Measurements from ENCODE around the gene PTPRD.

The PTPRD gene

DNA sequence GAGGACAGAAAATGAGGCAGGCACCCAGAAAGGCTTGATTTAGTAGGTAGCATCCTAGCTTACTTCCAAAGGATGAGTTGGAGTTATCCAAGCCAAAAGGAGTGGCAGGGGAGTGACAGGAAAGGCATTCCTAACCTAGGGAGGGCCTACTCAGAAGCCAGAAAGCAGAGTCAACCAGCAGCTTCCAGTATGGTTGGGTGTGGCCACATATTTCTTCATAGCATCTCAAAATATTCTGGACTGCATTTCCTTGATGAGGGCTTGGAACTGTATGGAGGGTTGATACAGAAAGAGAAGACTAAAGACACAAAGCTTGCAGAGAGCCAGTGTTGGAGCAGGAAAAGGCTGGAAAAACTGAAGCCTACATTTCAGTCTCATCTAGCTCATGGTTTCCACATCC, 2156.5 kb downstream of the PTPRD start:
- in situ Hi-C loops (cut with HindIII; ENCODE audit: low sequenced_read_pairs): no loop called here

GRCh38 chr9:8450810-8451545, 2161.8 kb downstream of the PTPRD start:
- in situ Hi-C loops (cut with HindIII; ENCODE audit: low sequenced_read_pairs): no loop called here
- TF ChIP-seq CTCF (IDR thresholded peaks at IDR 0.05; ENCODE audit: low read depth, low read length, missing control alignments): no peak
- H3K4me3 ChIP-seq (ENCODE audit: low read depth, low read length): no peak overlapping the region
- no peak for DNase-seq (ENCODE audit: low read depth)

More for the DNA sequence above, 2156.5 kb downstream of the PTPRD start:
- TF ChIP-seq CTCF (IDR thresholded peaks at IDR 0.05; ENCODE audit: low read depth, low read length, missing control alignments): no peak
- no peak for DNase-seq (ENCODE audit: low read depth)
- no peak overlapping the region for H3K4me3 ChIP-seq (ENCODE audit: low read depth, low read length)

- no peak overlapping the region for H3K4me3 ChIP-seq (ENCODE audit: low read depth, low read length)
- no peak for DNase-seq (ENCODE audit: low read depth)
- in situ Hi-C loops (cut with HindIII; ENCODE audit: low sequenced_read_pairs): no loop called here
- no peak for TF ChIP-seq CTCF (IDR thresholded peaks at IDR 0.05; ENCODE audit: low read depth, low read length, missing control alignments)
These were observed 2164.6 kb downstream of the PTPRD start for GRCh38 chr9:8448226-8448625.

GRCh38 chr9:8447601-8448000, 2165.2 kb downstream of the PTPRD start:
- DNase-seq (ENCODE audit: low read depth): no peak
- TF ChIP-seq CTCF (IDR thresholded peaks at IDR 0.05; ENCODE audit: low read depth, low read length, missing control alignments): no peak
- no peak overlapping the region for H3K4me3 ChIP-seq (ENCODE audit: low read depth, low read length)
- in situ Hi-C loops (cut with HindIII; ENCODE audit: low sequenced_read_pairs): no loop called here

- no peak for TF ChIP-seq CTCF (IDR thresholded peaks at IDR 0.05; ENCODE audit: low read depth, low read length, missing control alignments)
- no peak overlapping the region for H3K4me3 ChIP-seq (ENCODE audit: low read depth, low read length)
- in situ Hi-C loops (cut with HindIII; ENCODE audit: low sequenced_read_pairs): no loop called here
- DNase-seq (ENCODE audit: low read depth): no peak
These were observed 2174.9 kb downstream of the PTPRD start for GRCh38 chr9:8437876-8438275.

DNA sequence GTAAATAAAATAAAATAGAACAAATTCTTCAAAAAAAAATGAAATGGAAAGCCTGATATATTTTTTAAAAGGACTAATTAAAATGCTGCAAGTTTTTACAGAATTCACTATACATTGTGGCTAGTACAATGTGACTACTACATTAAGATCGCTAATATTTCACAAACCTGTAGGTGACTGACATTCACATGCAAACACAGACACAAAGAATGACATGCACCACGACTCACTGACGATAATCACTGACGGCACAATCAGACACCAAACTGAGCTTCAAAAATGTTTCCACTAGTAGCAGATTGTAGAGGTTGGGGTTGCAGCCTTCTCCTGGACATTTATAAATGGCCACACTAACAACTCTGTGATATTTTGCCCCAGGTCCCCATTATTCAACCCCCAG, 2175.5 kb downstream of the PTPRD start:
- no peak for DNase-seq (ENCODE audit: low read depth)
- in situ Hi-C loops (cut with HindIII; ENCODE audit: low sequenced_read_pairs): no loop called here
- TF ChIP-seq CTCF (IDR thresholded peaks at IDR 0.05; ENCODE audit: low read depth, low read length, missing control alignments): no peak
- H3K4me3 ChIP-seq (ENCODE audit: low read depth, low read length): no peak overlapping the region
